ENCODE measurements around the gene KRT33B.
"Not testable (repeated sequence)": the region's sequence is repeated elsewhere in the genome, so short reads cannot be mapped to it uniquely, and the experiment has no call there.

Gene KRT33B

DNA sequence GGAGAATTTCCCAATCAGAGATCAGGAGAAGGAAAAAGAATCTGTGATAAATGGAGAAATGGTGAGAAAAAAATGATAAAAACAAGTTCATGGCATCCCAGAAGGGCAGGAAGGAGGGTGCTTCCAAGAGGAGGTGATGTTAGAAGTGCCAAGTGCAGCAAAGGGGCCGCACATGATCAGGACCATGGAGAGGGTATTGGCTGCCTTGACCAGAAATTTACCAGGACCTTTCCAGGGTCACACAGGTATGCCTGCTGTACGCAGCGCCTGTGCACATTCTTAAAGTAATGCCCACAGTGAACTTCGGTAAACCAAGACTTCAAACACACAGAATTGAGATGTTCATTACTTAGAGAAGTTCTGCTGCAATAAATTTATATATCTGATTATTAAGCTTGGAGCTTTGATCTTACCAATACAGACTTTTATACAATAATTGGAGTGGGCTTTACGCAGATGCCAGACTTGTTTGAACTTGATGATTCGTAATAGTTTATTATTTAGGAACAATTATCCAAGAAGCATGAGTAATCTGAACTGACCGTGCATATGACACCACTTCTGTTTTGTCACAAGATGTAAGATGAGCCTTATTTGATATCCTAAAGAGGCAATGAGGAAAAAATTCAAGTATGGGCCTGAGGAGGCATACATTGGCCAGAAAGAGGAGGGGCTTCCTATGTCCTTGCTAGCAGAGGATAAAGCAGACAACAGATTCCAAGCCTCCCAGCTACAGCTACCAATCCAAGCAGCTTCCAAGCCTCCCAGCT is 16.8 kb downstream of the KRT33B start:
- TF ChIP-seq, protein P1, sequence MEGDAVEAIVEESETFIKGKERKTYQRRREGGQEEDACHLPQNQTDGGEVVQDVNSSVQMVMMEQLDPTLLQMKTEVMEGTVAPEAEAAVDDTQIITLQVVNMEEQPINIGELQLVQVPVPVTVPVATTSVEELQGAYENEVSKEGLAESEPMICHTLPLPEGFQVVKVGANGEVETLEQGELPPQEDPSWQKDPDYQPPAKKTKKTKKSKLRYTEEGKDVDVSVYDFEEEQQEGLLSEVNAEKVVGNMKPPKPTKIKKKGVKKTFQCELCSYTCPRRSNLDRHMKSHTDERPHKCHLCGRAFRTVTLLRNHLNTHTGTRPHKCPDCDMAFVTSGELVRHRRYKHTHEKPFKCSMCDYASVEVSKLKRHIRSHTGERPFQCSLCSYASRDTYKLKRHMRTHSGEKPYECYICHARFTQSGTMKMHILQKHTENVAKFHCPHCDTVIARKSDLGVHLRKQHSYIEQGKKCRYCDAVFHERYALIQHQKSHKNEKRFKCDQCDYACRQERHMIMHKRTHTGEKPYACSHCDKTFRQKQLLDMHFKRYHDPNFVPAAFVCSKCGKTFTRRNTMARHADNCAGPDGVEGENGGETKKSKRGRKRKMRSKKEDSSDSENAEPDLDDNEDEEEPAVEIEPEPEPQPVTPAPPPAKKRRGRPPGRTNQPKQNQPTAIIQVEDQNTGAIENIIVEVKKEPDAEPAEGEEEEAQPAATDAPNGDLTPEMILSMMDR (IDR thresholded peaks at IDR 0.05): no peak

DNA sequence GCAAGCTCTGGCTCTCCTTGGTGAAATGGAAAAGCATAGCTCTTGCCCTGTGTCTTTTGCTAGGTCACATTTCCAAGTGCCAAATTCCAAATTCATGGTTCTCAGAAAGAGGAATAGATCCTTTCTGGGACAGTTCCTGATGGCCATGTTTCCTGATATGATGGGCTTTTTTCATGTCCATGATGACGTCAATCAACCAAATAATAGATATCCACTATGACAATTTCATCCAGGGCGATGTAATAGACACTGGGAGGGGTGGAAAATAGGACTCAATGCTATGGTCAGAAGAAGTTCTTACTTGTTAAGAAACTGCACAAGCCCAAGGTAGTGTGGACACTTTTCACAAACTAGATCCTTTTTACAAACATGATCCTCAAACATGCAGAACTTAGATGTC is 18.4 kb downstream of the KRT33B start:
- TF ChIP-seq, protein P1 (IDR thresholded peaks at IDR 0.05): no peak

DNA sequence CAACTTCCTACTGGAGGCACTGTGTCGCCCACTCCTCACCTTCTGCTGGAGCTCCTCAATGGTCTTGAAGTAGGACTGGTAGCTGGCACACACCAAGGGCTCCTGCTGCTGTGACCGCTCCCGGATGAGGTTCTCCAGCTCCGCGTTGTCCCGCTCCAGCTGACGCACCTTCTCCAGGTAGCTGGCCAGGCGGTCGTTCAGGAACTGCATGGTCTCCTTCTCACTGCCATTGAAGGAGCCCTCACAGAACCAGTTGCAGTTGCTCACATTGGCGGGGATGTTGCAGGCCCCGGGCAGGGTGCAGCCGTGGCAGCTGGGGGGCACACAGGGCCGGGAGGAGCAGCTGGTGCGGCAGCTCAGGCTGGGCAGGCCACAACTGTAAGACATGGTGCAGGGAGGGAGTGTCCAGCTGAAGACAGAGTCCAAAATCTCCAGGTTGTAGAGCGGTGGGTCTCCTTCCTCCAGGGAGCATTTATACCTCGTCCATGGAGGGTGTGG is 19.2 kb downstream of the KRT33B start, which contains the start of gene KRT33A:
TSS of gene KRT33A (minus strand) at position 448 of the 498 bp plus-strand sequence. CDS start at position 387, 61 bp downstream.
- TF ChIP-seq, protein P1 (IDR thresholded peaks at IDR 0.05): not testable (repeated sequence)

DNA sequence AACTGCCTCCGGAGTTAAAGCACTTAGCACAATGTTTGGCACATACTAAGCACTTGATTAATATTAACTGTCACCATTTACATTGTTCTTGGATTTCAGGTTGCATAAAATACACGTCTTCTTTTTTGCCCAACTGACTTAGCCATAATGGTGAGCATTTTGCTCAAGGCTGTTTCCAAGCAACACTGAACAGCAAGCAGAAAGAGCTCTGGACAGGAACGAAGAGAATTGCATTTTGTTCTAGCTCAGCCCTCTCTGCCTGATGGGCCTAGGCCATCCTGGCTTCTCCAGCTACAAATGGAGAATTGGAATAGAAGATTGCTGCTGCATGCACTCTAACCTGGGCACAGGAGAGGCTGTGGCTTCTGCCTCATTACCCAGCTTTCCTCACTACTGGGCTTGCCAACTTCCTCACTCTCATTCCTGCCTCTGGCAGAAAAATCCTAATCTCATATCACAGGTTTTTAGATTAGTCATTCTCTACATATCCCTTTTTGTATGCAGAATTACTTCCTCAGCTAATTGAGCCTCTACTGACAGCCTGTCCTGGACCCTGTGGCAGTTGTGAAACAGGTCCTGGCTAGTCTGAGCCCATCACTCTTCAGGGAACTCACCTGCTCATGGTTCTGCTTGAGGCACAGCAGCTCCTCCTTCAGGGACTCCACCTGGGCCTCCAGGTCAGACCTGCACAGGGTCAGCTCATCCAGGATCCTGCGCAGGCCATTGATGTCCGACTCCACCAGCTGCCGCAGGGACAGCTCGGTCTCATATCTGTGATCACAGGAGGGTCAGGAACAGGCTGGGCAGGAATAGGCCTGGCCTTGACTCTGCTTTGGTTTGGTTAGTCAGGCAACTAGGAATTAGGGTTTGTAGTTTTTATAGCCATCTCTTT is 21.5 kb downstream of the KRT33B start:
- TF ChIP-seq, protein P1 (IDR thresholded peaks at IDR 0.05): no peak

DNA sequence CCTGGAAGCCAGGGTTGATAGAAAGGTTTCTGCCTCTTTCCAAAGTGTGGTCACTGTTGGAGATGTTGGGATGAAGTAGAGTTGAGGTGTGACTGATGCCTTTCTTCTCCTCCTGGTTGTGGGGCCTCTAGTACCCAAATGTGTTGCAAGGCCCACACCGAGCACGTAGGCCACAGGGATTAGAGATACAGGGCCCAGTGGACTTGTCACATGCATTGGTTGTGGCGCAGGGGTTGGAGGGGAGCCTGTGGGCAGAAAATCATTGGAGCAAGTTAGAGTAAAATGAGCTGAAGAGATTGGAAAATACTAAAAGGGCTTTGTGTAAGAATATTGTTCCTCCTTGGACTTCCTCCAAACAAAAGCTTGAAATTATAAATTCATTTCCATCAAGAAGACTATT is 23.6 kb downstream of the KRT33B start:
- TF ChIP-seq, protein P1 (IDR thresholded peaks at IDR 0.05): no peak

DNA sequence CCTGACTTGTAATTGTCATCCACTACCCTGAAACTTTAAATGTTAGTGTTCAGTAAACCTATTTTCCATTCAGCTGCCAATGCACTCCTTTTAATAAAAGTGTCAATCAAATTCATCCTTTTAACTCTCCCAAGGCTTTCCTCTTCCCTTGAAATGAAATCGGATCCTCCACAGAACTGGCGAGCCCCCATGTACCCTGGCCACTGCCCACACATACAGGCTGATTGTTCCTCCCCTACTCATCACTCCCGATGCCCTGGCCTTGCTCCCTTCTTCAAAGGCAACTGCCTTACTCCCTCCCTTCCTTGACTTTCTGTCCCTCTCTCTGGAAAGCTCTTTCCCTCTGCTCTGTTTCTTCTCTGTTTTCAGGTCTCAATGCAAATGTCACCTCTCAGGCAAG is 26.6 kb downstream of the KRT33B start:
- TF ChIP-seq, protein P1 (IDR thresholded peaks at IDR 0.05): no peak
